M059J (cell line): Measurements from ENCODE around the gene CLIP3. TPM values are rescaled to one million over a fixed set of nuclear protein-coding genes. Genes with fewer than 3 reads are reported as not detected.
"Not testable (repeated sequence)": the region's sequence is repeated elsewhere in the genome, so short reads cannot be mapped to it uniquely, and the experiment has no call there.

Source experiments
- DNase-seq: peaks from one replicate; pipeline ENCODE4 v3.0.0-alpha.2; 2012; ENCODE audit warnings: low read depth
- total RNA-seq: library from RNA; depleted of rRNA; stranded (reverse); fragments of >200 nt; shearing (Covaris generic); gene quantifications from 2 replicates; pipeline ENCODE4 v1.2.3, GENCODE V29; 2014; rRNA removed

The CLIP3 gene
- total RNA-seq, 1 experiment from 2014 or later: 6.7 TPM

DNA sequence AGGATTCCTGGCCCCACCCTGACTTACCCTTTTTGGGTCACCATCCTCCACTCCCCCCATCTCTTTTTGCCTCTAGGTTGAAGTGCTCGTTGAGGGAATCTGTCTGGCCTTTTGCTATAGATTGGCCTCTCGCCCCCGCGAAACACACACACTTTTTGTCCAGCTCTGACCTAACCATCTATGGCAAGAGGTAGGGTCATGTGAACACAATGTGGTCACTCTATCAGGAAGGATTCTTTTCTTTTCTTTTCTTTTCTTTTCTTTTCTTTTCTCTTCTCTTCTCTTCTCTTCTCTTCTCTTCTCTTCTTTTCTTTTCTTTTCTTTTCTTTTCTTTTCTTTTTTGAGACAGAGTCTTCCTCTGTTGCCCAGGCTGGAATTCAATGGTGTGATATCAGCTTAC lies 51.7 kb downstream of the CLIP3 start:
- DNase-seq: not testable (repeated sequence)

DNA sequence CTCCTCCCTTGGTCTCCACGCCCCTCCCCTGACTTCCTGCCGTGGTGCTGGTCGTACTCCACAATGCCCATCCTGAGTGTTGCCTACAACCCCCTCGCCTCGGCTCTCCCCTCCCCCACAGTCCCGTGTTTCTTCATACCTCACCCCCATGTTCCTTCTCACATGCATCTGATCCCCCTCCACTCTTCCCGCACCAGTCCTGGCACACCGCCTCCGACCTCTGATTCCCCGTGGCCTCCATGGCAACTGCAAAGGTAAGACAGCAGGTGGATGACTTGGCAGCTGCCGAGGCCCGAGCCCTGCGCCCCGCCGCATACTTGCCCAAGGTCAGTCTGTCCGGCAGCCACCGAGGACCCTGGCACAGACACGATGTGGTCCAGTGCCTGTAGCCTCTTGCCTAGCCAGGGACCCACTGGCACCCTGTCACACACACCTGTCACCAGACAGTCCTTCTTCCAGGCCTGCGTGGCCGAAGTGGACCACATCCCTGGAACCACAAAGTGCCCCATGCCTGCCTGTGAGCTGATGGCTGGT lies 53.8 kb downstream of the CLIP3 start:
- DNase-seq: no peak

DNA sequence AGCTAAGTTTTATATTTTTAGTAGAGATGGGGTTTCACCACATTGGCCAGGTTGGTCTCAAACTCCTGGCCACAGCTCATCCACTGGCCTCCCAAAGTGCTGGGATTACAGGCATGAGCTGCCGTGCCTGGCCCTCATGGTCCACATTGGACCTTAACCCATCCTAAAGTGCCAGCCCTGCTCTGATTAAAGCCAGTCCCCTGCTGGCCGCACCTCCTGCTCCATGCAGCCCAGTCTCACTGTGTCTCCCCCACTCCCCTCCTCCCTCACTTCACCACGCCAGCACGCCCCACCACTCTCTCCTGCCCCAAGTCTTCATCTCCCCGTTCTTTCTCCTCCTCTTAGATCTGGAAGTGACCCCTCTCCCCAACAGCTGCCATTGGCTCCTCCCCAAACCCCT lies 54.4 kb downstream of the CLIP3 start:
- no peak for DNase-seq

DNA sequence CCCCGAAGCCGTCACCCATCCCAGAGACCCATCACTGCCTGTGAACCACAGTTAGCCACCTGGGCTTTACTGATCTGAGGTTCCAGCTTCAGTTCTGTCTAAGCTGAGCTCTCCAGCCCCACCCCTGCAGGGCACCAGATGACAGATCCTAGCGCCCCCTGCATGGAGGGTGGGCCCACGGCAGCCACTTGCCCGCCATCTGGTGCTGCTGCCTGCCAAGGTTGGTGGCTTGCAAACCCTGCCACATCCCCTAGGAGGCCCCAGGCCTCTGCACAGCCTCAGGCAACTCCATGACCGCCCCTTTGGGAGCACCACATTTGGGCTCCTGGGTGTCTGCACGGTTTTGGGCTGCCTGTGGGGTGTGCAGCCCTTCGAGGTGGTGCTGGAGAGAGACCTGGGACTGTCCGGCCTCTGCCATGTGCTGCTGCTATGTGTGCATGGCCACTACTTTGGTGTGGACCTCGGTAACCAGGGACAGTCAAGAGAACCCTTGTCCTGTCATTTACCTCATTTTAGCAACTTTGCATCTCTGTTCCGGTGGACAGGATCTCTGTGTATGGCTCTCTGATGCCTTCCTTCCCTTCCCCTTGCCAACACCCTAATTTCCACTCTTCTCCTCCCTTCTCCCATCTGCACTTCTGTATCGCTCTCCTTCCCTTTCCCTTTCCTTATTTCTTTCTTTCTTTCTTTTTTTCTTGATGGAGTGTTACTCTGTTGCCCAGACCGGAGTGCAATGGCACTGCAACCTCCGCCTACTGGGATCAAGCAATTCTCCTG lies 55.0 kb downstream of the CLIP3 start:
- no peak for DNase-seq

DNA sequence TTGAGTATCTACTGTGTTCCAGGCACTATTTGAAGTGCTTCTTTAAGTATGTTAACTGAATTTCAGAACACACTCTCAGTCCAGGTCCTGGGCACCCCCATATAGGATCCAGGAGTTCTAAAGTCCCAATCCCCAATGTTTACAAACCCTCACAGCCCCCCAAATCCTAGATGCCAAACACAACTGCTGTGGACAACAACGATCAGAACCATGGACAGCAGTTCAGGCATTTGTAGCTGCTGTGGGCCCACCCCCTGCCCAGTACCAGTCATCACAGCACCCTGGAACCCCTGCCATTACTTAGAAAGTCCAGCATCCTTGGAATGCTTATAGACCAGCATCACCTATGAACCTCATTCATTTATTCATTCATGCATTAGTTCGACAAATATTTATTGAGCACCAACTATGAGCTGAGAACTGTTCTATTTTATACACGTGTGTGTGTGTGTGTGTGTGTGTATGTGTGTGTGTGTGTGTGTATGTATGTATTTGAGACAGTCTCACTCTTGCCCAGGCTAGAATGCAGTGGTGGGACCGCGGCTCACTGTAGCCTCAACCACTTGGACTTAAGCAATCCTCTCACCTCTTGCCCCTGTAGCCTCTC lies 57.0 kb downstream of the CLIP3 start:
- peak; percentile 33 for DNase-seq

DNA sequence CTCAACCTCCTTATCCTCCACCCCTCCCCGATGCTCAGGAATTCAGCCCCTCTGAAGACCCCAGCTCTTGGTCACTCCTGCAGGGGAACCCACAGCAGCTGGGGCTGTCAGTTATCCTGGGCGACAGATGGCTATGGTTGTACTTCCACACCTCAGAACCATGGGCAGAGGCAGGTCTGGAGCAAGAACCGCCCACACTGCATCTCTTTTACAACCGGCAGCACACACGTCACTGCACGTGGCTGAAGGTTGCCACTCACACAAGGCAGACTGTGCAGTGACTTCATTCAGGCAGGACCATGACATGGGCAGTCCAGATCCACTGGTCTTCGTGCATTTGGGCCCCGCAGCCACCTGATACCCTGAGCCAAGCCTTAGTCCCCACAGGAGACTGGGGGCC lies 59.2 kb downstream of the CLIP3 start:
- peak; percentile 7 for DNase-seq

DNA sequence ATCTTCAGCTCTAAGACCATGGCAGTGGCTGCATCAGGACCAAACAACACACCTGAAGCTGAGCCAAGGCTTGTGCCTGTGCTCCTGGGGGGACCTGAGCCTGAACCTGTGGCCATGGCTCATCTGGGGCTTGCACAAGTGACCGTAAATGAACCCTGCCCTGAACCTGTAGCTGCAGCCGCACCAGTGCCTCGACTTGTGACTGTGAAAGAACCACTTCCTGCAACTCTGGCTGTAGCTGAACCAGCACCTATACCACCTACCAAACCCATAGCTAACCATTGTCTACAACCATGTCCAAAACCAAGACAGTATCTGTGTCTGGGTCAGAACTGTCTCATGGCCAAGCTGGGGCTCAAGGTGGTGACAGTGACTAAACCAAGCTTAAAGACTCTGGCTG lies 65.9 kb downstream of the CLIP3 start:
- no peak for DNase-seq

Other genes starting within 250 kb of the CLIP3 start
- gene PRODH2, start 220.0 kb downstream of the CLIP3 start, total RNA-seq: not detected in 2 replicates
- gene NPHS1, start 180.4 kb downstream of the CLIP3 start, total RNA-seq: not detected in 2 replicates
- gene KIRREL2, start 176.0 kb downstream of the CLIP3 start, total RNA-seq: 0.07 and 0.17 TPM in 2 replicates
- 42.4 and 51.5 TPM in 2 replicates for gene APLP1, start 164.3 kb downstream of the CLIP3 start, total RNA-seq
- 0.91 and 6.1 TPM in 2 replicates for gene NFKBID, start 132.3 kb downstream of the CLIP3 start, total RNA-seq
- gene HCST, start 130.3 kb downstream of the CLIP3 start, total RNA-seq: not detected in 2 replicates
- not detected in 2 replicates for gene TYROBP, start 124.6 kb downstream of the CLIP3 start, total RNA-seq
- gene LRFN3, start 96.5 kb downstream of the CLIP3 start, total RNA-seq: 3.3 and 4.6 TPM in 2 replicates
- gene SDHAF1, start 37.7 kb downstream of the CLIP3 start, total RNA-seq: 32.0 and 40.1 TPM in 2 replicates
- gene SYNE4, start 24.1 kb downstream of the CLIP3 start, total RNA-seq: not detected in 2 replicates
- 54.6 and 64.6 TPM in 2 replicates for gene ALKBH6, start 18.7 kb downstream of the CLIP3 start, total RNA-seq
- gene THAP8, start 21.4 kb upstream of the CLIP3 start, total RNA-seq: 4.3 and 6.8 TPM in 2 replicates
- gene WDR62, start 22.0 kb upstream of the CLIP3 start, total RNA-seq: 10.8 and 19.4 TPM in 2 replicates
- gene OVOL3, start 78.3 kb upstream of the CLIP3 start, total RNA-seq: 0.39 TPM in 1 of 2 replicates, not detected in the other
- gene POLR2I, start 82.0 kb upstream of the CLIP3 start, total RNA-seq: 90.4 and 115 TPM in 2 replicates
- gene TBCB, start 82.6 kb upstream of the CLIP3 start, total RNA-seq: 307 and 372 TPM in 2 replicates
- gene CAPNS1, start 107.2 kb upstream of the CLIP3 start, total RNA-seq: 425 and 426 TPM in 2 replicates
- not detected in 2 replicates for gene COX7A1, start 119.6 kb upstream of the CLIP3 start, total RNA-seq
- gene ZNF565, start 181.8 kb upstream of the CLIP3 start, total RNA-seq: 2.2 and 3.6 TPM in 2 replicates
- gene ZNF146, start 182.2 kb upstream of the CLIP3 start, total RNA-seq: 72.9 and 95.5 TPM in 2 replicates